GM19372 (cell line): ENCODE data around the gene RASAL1.

Experiments
- ATAC-seq: cut with Tn5 transposase; IDR thresholded peaks from one replicate; pipeline ENCODE4 v1.9.1; 2021; ENCODE audit warnings: mild to moderate bottlenecking, low read depth, moderate library complexity; ENCODE audit not compliant: unreplicated experiment

The RASAL1 gene

DNA sequence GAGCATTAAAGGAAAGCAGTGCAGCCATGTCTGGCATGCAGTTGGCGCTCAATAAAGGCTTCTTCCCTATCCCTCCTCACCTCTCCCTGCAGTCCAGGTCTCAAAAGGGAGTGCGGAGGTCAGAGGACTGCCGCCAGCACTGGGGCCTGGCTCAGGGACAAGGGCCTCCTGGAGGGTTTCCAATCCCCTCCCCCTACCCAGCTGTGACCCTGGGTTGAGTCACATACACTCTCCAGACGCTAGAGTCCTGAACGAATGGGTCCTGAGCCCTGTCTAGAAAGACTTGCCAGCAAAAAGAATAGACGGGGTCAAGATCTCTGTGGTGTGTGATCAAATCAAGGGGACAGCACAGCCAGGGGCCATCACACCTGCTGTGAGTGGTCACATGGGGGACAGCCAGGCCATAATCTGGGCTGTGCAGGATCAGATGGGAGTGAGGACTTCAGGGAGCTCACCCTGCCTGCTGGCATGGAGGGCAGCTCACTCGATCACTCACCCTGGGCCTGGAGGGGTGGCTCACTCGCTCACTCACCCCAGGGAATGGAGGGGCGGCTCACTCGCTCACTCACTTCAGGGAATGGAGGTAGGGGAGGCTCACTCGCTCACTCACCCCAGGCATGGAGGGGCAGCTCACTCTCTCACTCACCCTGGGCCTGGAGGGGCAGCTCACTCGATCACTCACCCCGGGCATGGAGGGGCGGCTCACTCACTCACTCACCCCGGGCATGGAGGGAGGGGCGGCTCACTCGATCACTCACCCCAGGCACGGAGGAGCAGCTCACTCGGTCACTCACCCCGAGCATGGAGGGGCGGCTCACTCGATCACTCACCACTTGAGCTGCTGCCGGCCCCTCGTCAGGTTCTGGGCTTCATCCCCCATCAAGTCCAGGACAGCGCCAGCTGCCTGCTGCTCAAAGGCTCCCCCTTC, 26.8 kb upstream of the RASAL1 start:
- ATAC-seq: no peak

DNA sequence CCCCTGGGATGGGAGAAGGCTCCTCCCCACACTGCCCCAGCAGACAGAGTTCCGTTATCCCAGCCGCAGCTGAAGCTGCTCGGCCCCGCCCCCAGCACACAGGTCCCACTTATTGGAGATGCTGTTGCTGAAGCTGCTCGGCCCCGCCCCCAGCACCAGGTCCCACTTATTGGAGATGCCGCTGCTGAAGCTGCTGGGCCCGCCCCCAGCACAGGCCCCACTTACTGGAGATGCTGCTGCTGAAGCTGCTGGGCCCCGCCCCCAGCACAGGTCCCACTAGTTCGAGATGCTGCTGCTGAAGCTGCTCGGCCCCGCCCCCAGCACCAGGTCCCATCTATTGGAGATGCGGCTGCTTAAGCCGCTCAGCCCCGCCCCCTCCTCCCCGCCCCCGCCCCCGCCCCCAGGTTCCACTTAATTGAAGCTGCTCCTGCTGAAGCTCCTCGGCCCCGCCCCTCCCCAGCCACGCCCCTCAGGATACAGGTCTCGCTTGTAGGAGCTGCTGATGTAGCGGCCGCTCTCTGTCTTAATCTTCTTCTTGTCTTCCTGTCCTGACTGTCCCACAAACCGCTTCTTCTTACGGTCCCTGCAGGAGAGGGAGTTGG, 26.0 kb upstream of the RASAL1 start:
- no peak for ATAC-seq

DNA sequence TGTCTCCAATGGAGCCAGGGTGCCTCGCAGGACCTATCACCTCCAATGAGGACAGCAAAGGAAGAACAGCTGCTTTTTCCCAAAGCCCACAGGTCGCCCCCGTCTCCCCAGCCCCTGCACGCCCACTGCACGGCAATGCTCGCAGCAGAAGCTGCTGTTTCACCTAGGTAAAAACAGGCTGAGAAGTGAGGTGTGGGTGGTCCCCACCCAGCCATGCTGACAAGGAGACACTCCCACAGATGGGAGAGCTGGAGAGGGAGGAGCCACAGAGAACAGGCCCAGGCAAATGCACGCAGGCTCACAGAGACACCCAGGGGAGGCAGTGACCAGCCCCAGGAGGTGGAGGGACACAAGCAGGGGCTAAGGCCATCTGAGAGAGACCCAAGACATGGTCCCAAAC, 24.4 kb upstream of the RASAL1 start:
- ATAC-seq: no peak

DNA sequence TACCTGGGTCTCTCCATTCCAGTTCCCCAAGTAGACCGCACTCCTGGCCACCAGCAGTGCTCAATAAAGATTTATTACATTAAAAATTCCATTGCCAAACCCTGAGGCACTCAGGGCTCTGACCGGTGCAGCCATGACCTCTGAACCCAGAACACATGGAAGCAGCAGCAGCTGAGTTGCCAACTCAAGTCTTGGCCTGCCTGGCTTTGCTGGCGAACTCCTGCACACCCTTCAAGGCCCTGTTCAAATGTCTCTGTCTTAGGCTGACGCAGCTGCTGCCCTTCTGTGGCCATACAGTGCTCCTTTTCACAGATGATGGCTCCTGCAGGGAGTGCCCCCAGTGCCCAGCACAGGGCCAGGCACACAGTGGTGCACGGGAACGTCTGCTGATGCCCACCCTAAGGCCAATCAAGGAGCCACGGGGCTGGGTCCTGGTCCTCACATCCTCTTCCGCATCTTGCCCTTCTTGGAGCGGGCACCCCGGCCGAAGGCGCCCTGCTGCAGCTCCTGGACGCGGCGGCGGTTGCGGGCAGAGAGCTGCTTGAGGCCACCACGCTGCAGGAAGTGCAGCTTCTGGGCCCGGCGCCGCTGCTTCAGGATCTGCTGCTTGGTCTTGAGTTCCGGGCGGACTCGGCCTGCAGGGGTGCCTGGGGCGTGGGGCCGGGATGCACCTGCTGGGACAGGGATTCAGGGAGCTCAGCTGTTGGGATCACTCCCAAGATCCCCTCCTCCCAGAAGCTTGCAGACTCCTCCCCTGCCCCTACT, 23.1 kb upstream of the RASAL1 start:
- no peak for ATAC-seq

DNA sequence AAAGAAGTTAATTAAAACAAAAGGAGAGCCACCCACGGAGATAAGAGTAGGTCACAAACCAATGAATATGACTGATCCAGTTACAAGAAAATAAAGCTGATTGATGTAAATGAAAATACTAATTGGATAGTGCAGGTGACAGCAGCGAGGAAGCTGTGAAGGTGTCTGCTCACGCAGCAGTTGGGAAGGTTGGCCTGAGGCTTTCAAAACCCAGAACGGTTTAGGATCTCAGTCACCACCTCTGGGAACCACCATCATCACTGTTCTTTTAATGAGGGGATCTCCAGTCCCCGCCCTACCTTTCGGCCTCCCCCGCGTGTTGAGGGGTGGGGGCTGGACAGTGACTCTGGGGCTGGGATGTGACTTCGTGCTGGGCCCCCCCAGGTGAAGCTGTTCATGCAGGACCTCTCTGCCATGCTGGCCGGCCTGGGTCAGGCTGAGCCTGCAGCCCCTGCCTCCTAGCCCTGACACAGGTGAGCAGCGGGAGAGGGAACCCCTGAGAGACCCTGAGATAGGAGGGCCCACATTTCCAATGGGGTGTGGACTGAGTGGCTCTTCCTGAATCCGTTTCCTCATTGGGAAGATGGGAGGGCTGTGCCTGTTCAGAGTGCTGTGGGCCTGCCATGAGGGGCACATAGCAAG, 21.8 kb upstream of the RASAL1 start:
- ATAC-seq: no peak

DNA sequence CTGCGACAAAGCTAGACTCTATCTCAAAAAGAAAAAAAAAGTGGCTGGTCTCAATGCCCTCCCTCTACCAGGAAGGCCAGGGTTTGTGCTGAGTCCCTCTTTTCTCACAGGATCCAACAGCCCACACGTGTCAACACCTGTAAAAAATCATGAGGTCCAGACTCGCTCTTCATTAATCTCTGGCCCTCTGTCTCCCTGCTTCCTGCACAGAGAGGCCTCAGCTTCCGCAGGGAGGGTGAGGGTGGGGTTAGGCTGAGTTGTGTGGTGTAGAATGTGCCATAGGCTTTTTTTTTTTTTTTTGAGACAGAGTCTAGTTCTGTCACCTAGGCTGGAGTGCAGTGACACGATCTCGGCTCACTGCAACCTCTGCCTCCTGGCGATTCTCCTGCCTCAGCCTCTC, 20.1 kb upstream of the RASAL1 start:
- ATAC-seq: no peak

DNA sequence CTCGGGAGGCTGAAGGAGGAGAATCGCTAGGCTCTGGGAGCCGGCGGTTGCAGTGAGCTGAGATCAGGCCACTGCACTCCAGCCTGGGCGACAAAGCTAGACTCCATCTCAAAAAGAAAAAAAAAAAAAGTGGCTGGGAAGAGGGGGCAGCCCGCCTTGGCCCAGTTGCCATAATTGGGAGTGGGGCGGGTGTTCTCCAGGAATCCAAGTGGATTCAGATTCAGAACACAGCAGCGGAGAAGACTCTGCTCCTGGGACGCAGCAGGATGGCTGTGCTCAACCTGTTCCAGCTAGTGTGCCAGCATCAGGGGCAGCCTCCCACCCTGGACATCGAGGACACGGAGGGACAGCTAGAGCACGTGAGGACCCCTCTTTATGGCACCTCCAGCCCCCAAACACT, 19.5 kb upstream of the RASAL1 start:
- ATAC-seq: no peak

DNA sequence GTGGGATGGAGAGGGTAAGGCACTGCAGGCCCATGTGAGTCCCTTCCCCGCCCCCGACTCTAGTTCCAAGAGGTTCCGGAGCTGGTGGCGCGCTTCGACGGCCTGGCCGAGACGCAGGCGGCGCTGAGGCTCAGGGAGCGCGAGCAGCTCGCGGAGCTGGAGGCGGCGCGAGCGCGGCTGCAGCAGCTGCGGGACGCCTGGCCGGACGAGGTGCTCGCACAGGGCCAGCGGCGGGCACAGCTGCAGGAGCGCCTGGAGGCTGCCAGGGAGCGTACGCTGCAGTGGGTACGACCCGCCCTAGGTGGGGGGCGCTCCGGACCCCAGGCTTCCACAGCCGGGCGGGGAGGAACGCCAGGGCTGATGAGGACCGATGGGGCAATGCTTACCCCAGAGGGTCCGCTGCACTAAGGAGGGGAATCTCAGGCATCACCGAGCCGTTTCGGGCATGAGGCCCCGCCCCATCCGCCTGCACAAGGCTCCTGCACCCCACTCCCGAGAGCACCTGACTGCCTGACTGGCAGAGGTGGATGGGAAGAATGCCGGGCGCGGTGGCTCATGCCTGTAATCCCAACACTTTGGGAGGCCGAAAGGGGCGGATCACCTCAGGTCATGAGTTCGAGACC, 18.9 kb upstream of the RASAL1 start:
- no peak for ATAC-seq

DNA sequence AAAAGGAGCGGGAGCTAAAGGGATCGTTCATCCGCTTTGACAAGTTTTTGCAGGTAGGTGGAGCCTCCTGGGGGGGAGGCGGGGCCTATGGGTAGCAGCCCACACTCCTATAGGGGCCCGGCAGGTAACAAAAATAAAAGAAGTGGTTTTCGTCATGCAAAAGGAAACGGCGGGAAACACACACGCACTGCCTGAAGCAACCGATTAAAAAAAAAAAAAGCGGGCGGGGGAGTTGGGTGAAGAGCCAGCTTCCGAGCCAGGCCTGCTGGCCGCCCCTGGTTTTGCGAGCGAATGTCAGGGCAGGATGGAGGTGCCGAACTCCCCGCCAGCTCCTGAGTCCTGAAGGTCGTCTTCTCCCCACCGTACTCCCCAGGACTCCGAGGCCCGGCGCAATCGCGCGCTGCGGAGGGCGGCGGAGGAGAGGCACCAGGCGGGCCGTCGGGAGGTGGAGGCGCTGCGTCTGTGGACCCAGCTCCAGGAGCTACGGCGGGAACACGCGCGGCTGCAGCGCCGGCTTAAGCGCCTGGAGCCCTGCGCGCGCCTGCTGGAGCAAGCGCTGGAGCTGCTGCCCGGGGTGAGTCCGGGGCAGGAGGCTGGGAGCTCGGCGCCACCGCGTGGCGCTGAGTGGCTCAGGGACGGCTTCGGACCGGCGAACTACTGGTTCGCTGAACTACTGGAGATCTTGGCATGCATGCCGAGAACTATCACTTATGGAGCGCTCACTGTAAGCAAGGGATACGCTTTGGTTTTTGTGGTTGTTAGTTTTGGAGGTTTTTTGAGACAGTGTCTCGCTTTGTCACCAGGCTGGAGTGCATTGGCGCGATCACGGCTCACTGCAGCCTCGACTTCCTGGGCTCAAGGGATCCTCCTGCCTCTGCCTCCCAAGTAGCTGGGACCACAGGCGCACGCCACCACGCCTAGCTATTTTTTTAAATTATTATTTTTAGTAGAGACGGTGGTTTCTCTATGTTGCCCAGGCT, 17.6 kb upstream of the RASAL1 start:
- peak; percentile 50 for ATAC-seq

DNA sequence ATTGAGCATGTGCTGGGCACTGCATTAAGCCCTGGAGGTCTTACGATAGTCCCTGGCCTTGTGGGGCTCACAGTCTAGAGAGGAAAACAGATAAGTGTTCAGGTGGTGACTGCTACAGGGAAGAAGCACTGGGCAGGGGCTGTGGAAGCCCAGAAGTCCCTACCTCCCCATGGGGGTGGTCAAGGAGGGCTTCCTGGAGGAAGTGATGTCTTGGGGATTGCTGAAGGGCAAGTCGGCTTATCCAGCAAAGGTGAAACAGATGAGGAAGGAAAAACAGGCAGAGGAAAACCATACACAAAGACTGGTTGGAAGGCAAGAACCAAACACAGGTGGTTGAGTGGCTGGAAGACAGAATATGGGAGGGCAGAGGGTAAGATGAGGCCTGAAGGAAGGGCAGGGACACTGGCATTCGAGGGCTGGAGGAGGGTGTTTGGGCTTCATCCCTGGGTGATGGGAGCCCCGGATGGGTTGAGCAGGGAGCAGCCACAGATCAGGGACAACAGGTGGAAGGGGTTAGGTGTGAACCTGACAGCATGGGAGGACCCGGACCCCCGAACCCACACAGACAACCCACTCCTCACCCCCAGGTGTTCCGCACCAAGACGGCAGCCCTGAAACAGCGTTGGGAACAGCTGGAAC, 16.8 kb upstream of the RASAL1 start:
- ATAC-seq: no peak

DNA sequence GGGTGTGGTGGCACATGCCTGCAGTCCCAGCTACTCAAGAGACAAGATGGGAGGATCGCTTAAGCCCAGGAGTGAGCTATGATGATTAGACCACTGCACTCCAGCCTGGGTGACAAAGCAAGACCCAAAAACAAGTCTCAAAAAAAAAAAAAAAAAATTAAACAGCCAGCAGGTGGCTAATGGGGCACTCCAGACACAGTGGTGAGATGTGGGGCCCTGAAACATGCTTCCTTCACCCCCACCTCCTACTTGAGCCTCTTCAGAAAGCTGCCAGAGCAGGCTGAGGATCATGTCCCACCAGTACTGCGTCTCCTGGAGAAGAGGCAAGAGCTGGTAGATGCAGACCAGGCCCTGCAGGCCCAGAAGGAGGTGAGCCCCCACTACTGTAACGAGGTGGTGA, 16.1 kb upstream of the RASAL1 start:
- no peak for ATAC-seq

DNA sequence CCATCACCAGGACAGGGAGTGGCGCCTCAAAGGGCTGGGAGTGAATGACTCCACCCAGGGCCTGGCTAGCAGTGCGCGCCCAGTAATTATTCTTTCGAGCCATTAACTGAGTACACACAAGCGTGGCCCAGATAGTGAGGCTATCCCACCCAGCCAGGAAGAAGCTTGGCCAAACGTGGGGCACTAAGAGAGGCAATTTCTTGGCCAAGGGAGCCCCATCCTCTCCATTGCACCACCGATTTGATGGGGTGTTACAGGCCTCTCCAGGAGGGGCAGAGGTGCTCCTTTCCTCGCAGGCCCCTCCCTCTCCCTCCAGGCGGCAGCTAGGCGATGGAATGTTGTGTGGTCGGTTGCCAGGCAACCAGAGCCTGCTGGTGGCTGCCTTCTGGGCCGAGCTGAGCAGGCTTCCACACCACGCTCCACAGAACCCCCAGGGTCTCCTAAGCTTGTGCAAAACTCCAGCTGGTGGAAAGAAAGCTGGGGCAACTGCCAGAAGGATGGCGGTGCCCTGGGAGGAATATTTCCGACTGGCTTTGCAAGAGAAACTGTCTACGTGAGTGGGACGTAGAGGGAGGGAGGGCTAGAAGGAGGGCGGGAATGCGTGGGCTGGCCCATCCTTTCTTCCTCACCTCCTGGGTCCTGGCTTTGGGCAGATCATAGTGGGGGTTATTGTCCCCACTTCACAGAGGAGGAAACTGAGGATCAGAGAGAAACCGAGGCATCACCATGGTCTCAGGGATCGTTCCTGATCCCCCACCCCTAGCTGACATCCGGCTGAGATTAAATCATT, 14.0 kb upstream of the RASAL1 start, which contains the start of gene CFAP73:
TSS of gene CFAP73 (plus strand) at position 364 of the 790 bp plus-strand sequence. CDS start at position 498, 134 bp downstream.
- ATAC-seq: no peak

DNA sequence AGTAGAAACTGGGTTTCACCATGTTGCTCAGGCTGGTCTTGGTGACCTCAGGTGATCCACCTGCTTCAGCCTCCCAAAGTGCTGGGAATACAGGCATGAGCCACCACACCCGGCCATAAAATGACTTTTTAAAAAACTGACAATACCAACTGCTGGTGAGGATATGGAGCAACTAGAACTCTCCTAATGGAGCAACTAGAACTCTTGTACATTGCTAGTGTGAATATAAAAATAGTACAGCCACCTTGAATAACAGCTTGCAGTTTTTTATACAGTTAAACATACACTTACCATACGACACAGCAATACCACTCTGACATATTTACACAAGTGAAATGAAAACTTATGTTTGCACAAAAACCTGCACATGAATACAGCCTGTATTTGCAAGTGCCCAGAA, 11.4 kb upstream of the RASAL1 start:
- ATAC-seq: no peak

DNA sequence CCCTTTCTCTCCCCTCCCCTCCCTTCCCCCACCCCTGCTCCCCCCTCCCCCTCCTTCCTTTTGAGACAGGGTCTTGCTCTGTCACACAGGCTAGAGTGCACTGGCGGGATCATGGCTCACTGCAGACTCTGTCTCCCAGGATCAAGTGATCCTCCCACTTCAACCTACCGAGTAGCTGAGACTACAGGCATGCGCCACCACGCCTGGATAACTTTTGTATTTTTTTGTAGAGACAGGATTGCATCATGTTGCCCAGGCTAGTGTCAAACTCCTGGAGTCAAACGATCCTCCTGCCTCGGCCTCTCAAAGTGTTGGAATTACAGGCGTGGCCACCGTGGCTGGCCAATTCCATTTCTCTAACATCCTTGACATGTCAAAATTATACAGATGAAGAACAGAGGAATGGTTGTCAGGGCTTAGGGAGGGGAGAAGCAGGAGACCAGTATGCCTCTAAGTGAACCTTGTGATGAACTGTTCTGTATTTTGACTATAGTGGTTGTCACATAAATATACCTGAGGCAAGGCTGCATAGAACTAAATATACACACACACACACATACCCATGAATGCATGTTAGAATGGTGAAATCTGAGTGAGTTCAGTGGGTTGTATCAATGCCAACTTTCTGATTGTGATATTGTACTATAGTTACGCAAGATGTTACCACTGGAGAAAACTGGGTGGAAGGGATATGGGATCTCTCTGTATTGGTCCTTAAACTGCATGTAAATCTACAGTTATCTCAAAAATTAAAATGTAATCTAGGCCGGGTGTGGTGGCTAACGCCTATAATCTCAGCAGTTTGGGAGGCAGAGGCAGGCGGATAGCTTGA, 10.4 kb upstream of the RASAL1 start:
- ATAC-seq: no peak

DNA sequence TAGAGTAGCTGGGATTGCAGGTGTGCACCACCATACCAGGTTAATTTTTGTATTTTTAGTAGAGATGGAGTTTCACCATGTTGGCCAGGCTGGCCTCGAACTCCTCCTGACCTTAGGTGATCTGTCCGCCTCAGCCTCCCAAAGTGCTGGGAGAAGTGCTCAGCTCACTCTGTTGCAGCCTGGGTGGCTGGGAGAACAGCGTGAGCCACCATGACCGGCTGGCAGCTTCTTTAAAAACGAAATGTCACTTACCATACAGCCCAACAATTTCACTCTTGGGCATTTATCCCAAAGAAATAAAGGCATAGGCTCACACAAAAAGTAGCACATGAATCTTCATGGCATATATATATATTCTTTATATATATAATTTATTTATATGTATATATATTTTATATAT, 9.2 kb upstream of the RASAL1 start:
- no peak for ATAC-seq

DNA sequence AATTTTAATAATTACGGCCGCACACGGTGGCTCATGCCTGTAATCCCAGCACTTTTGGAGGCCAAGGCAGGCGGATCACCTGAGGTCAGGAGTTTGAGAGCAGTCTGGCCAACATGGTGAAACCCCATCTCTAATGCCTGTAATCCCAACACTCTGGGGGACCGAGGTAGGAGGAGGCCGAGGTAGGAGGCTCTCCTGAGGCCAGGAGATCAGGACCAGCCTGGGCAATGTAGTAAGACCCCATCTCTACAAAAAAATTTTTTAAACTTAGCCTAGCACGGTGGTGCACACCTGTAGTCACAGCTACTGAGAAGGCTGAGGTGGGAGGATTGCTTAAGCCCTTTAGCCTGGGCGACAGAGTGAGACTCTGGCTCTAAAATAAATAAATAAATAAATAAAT, 8.4 kb upstream of the RASAL1 start:
- no peak for ATAC-seq

DNA sequence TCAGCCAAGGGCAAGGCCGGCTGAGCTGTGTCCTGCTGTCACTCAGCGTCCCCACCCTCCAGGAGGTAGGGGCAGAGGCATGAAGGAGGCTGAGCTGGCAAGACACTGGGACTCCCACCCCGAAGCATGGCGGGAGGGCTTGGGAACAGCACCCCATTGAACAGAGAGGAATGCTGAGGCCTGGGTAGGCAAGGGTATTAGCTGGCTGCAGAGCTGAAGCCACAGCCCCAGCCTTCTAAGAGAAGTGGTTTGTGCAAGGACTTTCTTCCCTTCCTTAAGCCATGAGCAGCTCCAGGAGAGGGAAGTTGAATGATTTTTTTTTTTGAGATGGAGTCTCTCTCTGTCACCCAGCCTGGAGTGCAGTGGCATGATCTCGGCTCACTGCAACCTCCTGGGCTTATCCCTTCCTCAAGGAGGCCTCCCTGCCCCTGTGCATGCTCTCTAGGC, 7.3 kb upstream of the RASAL1 start:
- no peak for ATAC-seq
